Mesenchymal stem cell (in vitro differentiated cells and primary cell): ENCODE results near the gene ZNF444.
"Not testable (repeated sequence)": the region's sequence is repeated elsewhere in the genome, so short reads cannot be mapped to it uniquely, and the experiment has no call there.

Experiments
- DNase-seq: peaks from one replicate; pipeline ENCODE4 v3.0.0-alpha.2; 2013
- H2AFZ ChIP-seq: one replicate; pipeline ENCODE4 v1.6.1; 2013; ENCODE audit warnings: low read depth, mild to moderate bottlenecking, control low read depth, inconsistent platforms, low read length, moderate library complexity
- H2AK5ac ChIP-seq: 2 replicates; pipeline ENCODE4 v1.6.1; 2013; ENCODE audit warnings: low read length, moderate library complexity, mild to moderate bottlenecking, inconsistent platforms; ENCODE audit not compliant: severe bottlenecking
- H2BK120ac ChIP-seq: one replicate; pipeline ENCODE4 v1.6.1; 2013; ENCODE audit warnings: low read depth, mild to moderate bottlenecking, inconsistent platforms, low read length, moderate library complexity
- H2BK12ac ChIP-seq, 2 experiments: one replicate each; pipeline ENCODE4 v1.6.1; 2013; ENCODE audit warnings: inconsistent platforms in 2 of 2, low read length in 2 of 2, mild to moderate bottlenecking in 2 of 2, moderate library complexity in 2 of 2, control low read depth in 1 of 2
- H2BK15ac ChIP-seq: one replicate; pipeline ENCODE4 v1.6.1; 2013; ENCODE audit warnings: mild to moderate bottlenecking, low read depth, inconsistent platforms; ENCODE audit not compliant: poor library complexity, severe bottlenecking
- H2BK5ac ChIP-seq: 2 replicates; pipeline ENCODE4 v1.6.1; 2013; ENCODE audit warnings: low read depth, mild to moderate bottlenecking, low read length, control low read depth, inconsistent platforms; ENCODE audit not compliant: poor library complexity, severe bottlenecking
- H3K14ac ChIP-seq, 2 experiments: one replicate each; pipeline ENCODE4 v1.6.1; 2013; ENCODE audit warnings: inconsistent platforms in 2 of 2, low read length in 2 of 2, control low read depth in 1 of 2, mild to moderate bottlenecking in 1 of 2, moderate library complexity in 1 of 2
- H3K18ac ChIP-seq, 2 experiments: one replicate each; pipeline ENCODE4 v1.6.1; 2013; ENCODE audit warnings: inconsistent platforms in 2 of 2, low read length in 2 of 2, control low read depth in 1 of 2, low read depth in 1 of 2, mild to moderate bottlenecking in 1 of 2
- H3K23ac ChIP-seq, 2 experiments: one replicate each; pipeline ENCODE4 v1.6.1; 2013; ENCODE audit warnings: inconsistent platforms in 2 of 2, low read length in 2 of 2, mild to moderate bottlenecking in 2 of 2, moderate library complexity in 2 of 2, control low read depth in 1 of 2
- H3K27ac ChIP-seq: 2 replicates; pipeline ENCODE4 v1.5.1; 2013; ENCODE audit warnings: mild to moderate bottlenecking, moderate library complexity, low read length, control low read depth, inconsistent platforms; ENCODE audit not compliant: poor library complexity, severe bottlenecking
- H3K27me3 ChIP-seq, 2 experiments: 2 replicates each; pipeline versions ENCODE4 v1.6.1 to v1.7.0; 2013; ENCODE audit warnings: low read length in 2 of 2, mild to moderate bottlenecking in 2 of 2, moderate library complexity in 2 of 2, control low read depth in 1 of 2, inconsistent platforms in 1 of 2; ENCODE audit not compliant: control insufficient read depth in 1 of 2, insufficient read depth in 1 of 2
- H3K36me3 ChIP-seq, 2 experiments: 2 replicates each; pipeline versions ENCODE4 v1.6.1 to v1.7.0; 2013; ENCODE audit warnings: low read length in 2 of 2, control low read depth in 1 of 2, inconsistent platforms in 1 of 2, low read depth in 1 of 2, mild to moderate bottlenecking in 1 of 2; ENCODE audit not compliant: insufficient read depth in 2 of 2, control insufficient read depth in 1 of 2
- H3K4ac ChIP-seq, 2 experiments: one replicate each; pipeline ENCODE4 v1.6.1; 2013; ENCODE audit warnings: inconsistent platforms in 2 of 2, low read length in 2 of 2, mild to moderate bottlenecking in 2 of 2, moderate library complexity in 2 of 2, control low read depth in 1 of 2, low read depth in 1 of 2
- H3K4me1 ChIP-seq: 2 replicates; pipeline ENCODE4 v1.6.1; 2013; ENCODE audit warnings: low read depth, low read length, control low read depth; ENCODE audit not compliant: control insufficient read depth, insufficient read depth
- H3K4me2 ChIP-seq: 2 replicates; pipeline ENCODE4 v1.6.1; 2013; ENCODE audit warnings: low read length, mild to moderate bottlenecking, inconsistent platforms; ENCODE audit not compliant: poor library complexity, severe bottlenecking
- H3K4me3 ChIP-seq, 2 experiments: 2 replicates each; pipeline versions ENCODE4 v1.5.1 to v1.7.0; 2013; ENCODE audit warnings: low read length in 2 of 2, mild to moderate bottlenecking in 2 of 2, control low read depth in 1 of 2, low read depth in 1 of 2; ENCODE audit not compliant: insufficient read depth in 1 of 2
- H3K79me1 ChIP-seq: replicated peaks from 2 replicates; pipeline ENCODE4 v1.6.1; 2013; ENCODE audit warnings: mild to moderate bottlenecking, control low read depth, low read length, inconsistent platforms; ENCODE audit not compliant: poor library complexity, severe bottlenecking
- H3K9ac ChIP-seq: 2 replicates; pipeline ENCODE4 v1.7.0; 2013; ENCODE audit warnings: mild to moderate bottlenecking, low read length, moderate library complexity
- H3K9me3 ChIP-seq: 2 replicates; pipeline ENCODE4 v1.7.0; 2013; ENCODE audit warnings: mild to moderate bottlenecking, low read length; ENCODE audit not compliant: control insufficient read depth
- H4K8ac ChIP-seq: one replicate; pipeline ENCODE4 v1.6.1; 2013; ENCODE audit warnings: inconsistent platforms, mild to moderate bottlenecking, low read length, moderate library complexity
- H4K91ac ChIP-seq: one replicate; pipeline ENCODE4 v1.6.1; 2013; ENCODE audit warnings: mild to moderate bottlenecking, low read length, inconsistent platforms
- WGBS: methylation state at CpG from one replicate; pipeline ENCODE4 v1.1.7; 2013; ENCODE audit warnings: mixed read lengths; 5-methylcytosine and 5-hydroxymethylcytosine counted together

ZNF444 gene

GRCh38 chr19:56201973-56202372 is 60.9 kb downstream of the ZNF444 start, which contains the start of gene ZSCAN5C:
TSS of gene ZSCAN5C (plus strand) at chr19:56202273. CDS start at chr19:56205914, 3,641 bp downstream.
- Histone ChIP-seq H3K79me1 (no peaks in the 10 kb centered on the region), H2BK5ac (no peak within 1 kb of the TSS), H3K4ac (no peak within 1 kb of the TSS), H4K8ac (no peak within 1 kb of the TSS), H2BK15ac (no peak within 1 kb of the TSS), H3K27me3 (no peaks in the 10 kb centered on the region), H2BK12ac (no peak within 1 kb of the TSS), H2AK5ac (no peak within 1 kb of the TSS), H4K91ac (no peak within 1 kb of the TSS), H3K18ac (no peak within 1 kb of the TSS), H3K14ac (no peak within 1 kb of the TSS), H2BK120ac (no peak within 1 kb of the TSS), H3K9me3 (no peaks in the 10 kb centered on the region), H3K4me2 (no peak within 1 kb of the TSS), H3K23ac (no peak within 1 kb of the TSS), H3K27ac (no peak within 1 kb of the TSS), H3K9ac (no peak within 1 kb of the TSS), H3K4me1 (no peaks in the 10 kb centered on the region), H3K4me3 (no peak within 1 kb of the TSS), H2AFZ (no peak within 1 kb of the TSS), H3K36me3 (no peaks in the 10 kb centered on the region)
- 9% methylated on average over 1 of the region's 3 CpGs for WGBS
- DNase-seq: no peak

GRCh38 chr19:56207581-56207980 is 66.5 kb downstream of the ZNF444 start:
- not testable (repeated sequence) for H2BK12ac ChIP-seq, H2AK5ac ChIP-seq, DNase-seq, H3K79me1 ChIP-seq, H2BK15ac ChIP-seq, H2BK120ac ChIP-seq, H2AFZ ChIP-seq, H3K4ac ChIP-seq, H3K9ac ChIP-seq, H4K91ac ChIP-seq, H3K14ac ChIP-seq, H3K9me3 ChIP-seq, H3K4me1 ChIP-seq, H2BK5ac ChIP-seq, H3K36me3 ChIP-seq, H3K27ac ChIP-seq, H3K4me2 ChIP-seq, H3K23ac ChIP-seq, H3K18ac ChIP-seq, H3K27me3 ChIP-seq, H3K4me3 ChIP-seq, H4K8ac ChIP-seq
- 51% methylated on average over 5 of the region's 5 CpGs for WGBS

GRCh38 chr19:56209091-56209490 is 68.0 kb downstream of the ZNF444 start:
- Histone ChIP-seq H3K4ac (no peak overlapping the region), H2BK12ac (no peak overlapping the region), H3K79me1 (no peaks in the 10 kb centered on the region), H3K4me3 (no peak overlapping the region), H2BK120ac (no peak overlapping the region), H2BK15ac (no peak overlapping the region), H4K91ac (no peak overlapping the region), H3K27me3 (no peaks in the 10 kb centered on the region), H3K4me1 (no peaks in the 10 kb centered on the region), H4K8ac (no peak overlapping the region), H2AK5ac (no peak overlapping the region), H2AFZ (no peak overlapping the region), H3K18ac (no peak overlapping the region), H3K23ac (no peak overlapping the region), H3K14ac (no peak overlapping the region), H3K4me2 (no peak overlapping the region), H2BK5ac (no peak overlapping the region), H3K9ac (no peak overlapping the region), H3K9me3 (no peaks in the 10 kb centered on the region), H3K36me3 (no peaks in the 10 kb centered on the region), H3K27ac (no peak overlapping the region)
- WGBS: 85% methylated on average over 11 of the region's 12 CpGs
- DNase-seq: no peak

GRCh38 chr19:56210036-56210435 is 68.9 kb downstream of the ZNF444 start:
- not testable (repeated sequence) for H3K14ac ChIP-seq, H3K4me3 ChIP-seq, H2AFZ ChIP-seq, H3K4ac ChIP-seq, H3K79me1 ChIP-seq, H3K36me3 ChIP-seq, H3K27ac ChIP-seq, H4K8ac ChIP-seq, H3K18ac ChIP-seq, H2BK120ac ChIP-seq, DNase-seq, H2BK15ac ChIP-seq, H3K4me1 ChIP-seq, H3K23ac ChIP-seq, H3K27me3 ChIP-seq, H3K9me3 ChIP-seq, H3K4me2 ChIP-seq, H2AK5ac ChIP-seq, H3K9ac ChIP-seq, H4K91ac ChIP-seq, H2BK5ac ChIP-seq, H2BK12ac ChIP-seq
- 89% methylated on average over 4 of the region's 9 CpGs for WGBS
